Subcutaneous adipose tissue (tissue), 4 donors: Measurements from ENCODE around the gene NFATC1. TPM values are rescaled to one million over a fixed set of nuclear protein-coding genes. Genes with fewer than 3 reads are reported as not detected.

ENCODE experiments used
- CTCF ChIP-seq: fragments of 450-650 bp; IDR thresholded peaks from one replicate; pipeline ENCODE4 v1.5.1; 2016; ENCODE audit warnings: low read depth, mild to moderate bottlenecking, control low read depth, antibody characterized with exemption, moderate library complexity
- total RNA-seq, 4 donors: library from RNA; depleted of rRNA; stranded (reverse); fragments of >200 nt; gene quantifications; one replicate each; pipeline ENCODE4 v1.1.0, GENCODE V29; 2016

The NFATC1 gene
- total RNA-seq, 4 donors from 2014 or later = 9.8 to 17.2 (median 11.5) TPM

- no peak for TF ChIP-seq CTCF
Measured at GRCh38 chr18:79516441-79516931, 120.8 kb downstream of the NFATC1 start.

GRCh38 chr18:79517341-79517740 is 121.6 kb downstream of the NFATC1 start:
- no peak for TF ChIP-seq CTCF

- no peak for TF ChIP-seq CTCF
Measured at GRCh38 chr18:79518028-79518682, 122.4 kb downstream of the NFATC1 start.

- no peak for TF ChIP-seq CTCF
Measured at GRCh38 chr18:79518683-79519128, 123.0 kb downstream of the NFATC1 start.

DNA sequence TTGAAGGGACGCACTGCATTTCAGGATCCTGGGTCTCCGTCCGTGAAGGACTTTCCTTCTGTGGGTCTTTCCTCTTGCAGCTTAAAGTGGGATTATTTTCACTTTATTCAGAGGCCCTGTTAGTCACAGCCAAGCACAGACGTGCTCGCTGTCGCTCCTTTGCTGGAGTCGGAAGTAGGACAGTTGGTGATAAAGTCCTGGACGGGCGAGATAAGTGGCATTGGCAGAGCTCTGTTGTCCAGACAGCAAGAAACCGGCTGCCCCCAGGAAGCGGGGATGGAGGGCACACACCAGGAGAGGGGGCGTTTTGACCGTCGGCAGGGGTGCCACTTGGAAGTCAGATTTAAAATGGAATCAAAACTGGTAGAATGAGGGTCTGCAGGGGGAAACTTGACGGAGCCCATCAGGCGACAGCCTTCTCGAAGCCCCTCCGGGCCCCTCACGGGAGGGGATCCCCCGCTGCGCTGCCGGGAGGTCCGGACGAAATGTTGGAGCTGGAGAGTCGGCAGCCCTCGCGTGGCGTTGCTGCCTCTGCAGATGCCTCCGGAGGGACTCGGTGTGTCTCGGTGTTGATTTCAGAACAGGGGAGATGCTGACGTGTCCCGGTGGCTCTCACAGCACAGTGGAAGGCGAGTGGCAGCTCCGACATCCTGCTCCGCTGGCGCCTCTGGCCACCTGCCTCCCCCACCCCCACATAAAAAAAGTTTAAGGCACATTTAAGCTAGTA is 124.2 kb downstream of the NFATC1 start:
- TF ChIP-seq CTCF = no peak

DNA sequence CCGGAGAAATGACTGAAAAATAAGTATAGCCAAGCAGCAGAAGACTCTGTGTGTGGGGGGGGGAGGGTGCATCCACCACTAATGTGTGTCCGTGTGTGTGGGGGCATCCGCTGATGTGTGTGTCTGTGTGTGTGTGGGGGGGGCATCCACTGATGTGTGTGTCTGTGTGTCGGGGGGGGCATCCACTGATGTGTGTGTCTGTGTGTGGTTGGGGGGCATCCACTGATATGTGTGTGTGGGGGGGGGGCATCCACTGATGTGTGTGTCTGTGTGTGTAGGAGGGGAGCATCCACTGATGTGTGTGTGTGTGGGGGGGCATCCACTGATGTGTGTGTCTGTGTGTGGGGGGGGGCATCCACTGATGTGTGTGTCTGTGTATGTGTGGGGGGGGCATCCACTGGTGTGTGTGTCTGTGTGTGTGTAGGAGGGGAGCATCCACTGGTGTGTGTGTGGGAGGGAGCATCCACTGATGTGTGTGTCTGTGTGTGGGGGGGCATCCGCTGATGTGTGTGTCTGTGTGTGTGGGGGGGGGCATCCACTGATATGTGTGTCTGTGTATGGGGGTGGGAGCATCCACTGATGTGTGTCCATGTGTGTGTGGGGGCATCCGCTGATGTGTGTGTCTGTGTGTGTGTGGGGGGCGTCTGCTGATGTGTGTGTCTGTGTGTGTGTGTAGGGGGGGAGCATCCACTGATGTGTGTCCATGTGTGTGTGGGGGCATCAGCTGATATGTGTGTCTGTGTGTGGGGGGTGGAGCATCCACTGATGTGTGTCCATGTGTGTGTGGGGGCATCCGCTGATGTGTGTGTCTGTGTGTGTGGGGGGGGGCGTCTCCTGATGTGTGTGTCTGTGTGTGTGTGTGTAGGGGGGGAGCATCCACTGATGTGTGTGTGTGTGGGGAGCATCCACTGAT is 125.0 kb downstream of the NFATC1 start:
- no peak for TF ChIP-seq CTCF
